GM10266 (cell line): ENCODE data around the gene TMEM91.

Source experiments
- DNase-seq: peaks from one replicate; pipeline ENCODE4 v3.0.0; 2012; ENCODE audit errors: extremely low spot score
- CTCF ChIP-seq: IDR thresholded peaks from 2 replicates; pipeline ENCODE4 v1.5.1; 2012; ENCODE audit warnings: mild to moderate bottlenecking, low read depth; ENCODE audit not compliant: control insufficient read depth, insufficient read depth; ENCODE audit errors: missing control alignments

TMEM91 gene

GRCh38 chr19:41421973-41422372 is 45.6 kb downstream of the TMEM91 start:
- no peak for TF ChIP-seq CTCF
- DNase-seq: no peak

GRCh38 chr19:41422456-41422855 is 46.1 kb downstream of the TMEM91 start:
- no peak for DNase-seq
- TF ChIP-seq CTCF: no peak

- no peak for DNase-seq
- TF ChIP-seq CTCF: no peak
Observed at GRCh38 chr19:41422955-41423354, 46.6 kb downstream of the TMEM91 start.

- no peak for TF ChIP-seq CTCF
- DNase-seq: no peak
Observed at GRCh38 chr19:41424335-41425173, 48.2 kb downstream of the TMEM91 start.

GRCh38 chr19:41425174-41426115 is 49.1 kb downstream of the TMEM91 start:
- no peak for TF ChIP-seq CTCF
- DNase-seq: no peak

GRCh38 chr19:41426116-41426841 is 49.9 kb downstream of the TMEM91 start:
- DNase-seq: no peak
- no peak for TF ChIP-seq CTCF
